HepG2 (cell line): ENCODE results near the gene PRXL2B. TPM values are rescaled to one million over a fixed set of nuclear protein-coding genes. Genes with fewer than 3 reads are reported as not detected.

Experiments used
- ATF7 ChIP-seq, 2 experiments: fragments of 450-650 bp in 1 of 2; sonication (generic) in 1 of 2; formaldehyde crosslinking in 1 of 2; IDR thresholded peaks; 2 replicates each; pipeline versions ENCODE4 v1.4.0 to v1.6.1; 2016 to 2020; ENCODE audit warnings: antibody characterized with exemption in 1 of 2, mild to moderate bottlenecking in 1 of 2, missing genetic modification reagents in 1 of 2
- JARID2 ChIP-seq: sonication (generic); formaldehyde crosslinking; IDR thresholded peaks from 2 replicates; pipeline ENCODE4 v1.8.1; 2023; ENCODE audit warnings: missing genetic modification reagents, inconsistent platforms; ENCODE audit not compliant: insufficient replicate concordance
- MEIS1 ChIP-seq: sonication (generic); formaldehyde crosslinking; IDR thresholded peaks from 2 replicates; pipeline ENCODE4 v1.9.0; 2021; ENCODE audit warnings: mild to moderate bottlenecking, missing genetic modification reagents, moderate library complexity, borderline replicate concordance
- ZNF598 ChIP-seq: sonication (generic); formaldehyde crosslinking; IDR thresholded peaks from 2 replicates; pipeline ENCODE4 v1.5.1; 2020; ENCODE audit warnings: mild to moderate bottlenecking, missing genetic modification reagents, borderline replicate concordance
- polyA plus RNA-seq, 8 experiments: library from polyadenylated mRNA; depleted of rRNA in 3 of 8; stranded (reverse) in 7 of 8; unstranded in 1 of 8; fragments of >200 nt; fragmentation: Illumina TruSeq in 4 of 8; extraction: Trizol in 4 of 8; gene quantifications; 2 replicates each; pipeline versions ENCODE4 v1.2.1 to v1.2.3, GENCODE V29; 2011 to 2016; ENCODE audit warnings: low read depth in 4 of 8, missing spikeins in 1 of 8, mixed read lengths in 1 of 8; ENCODE audit not compliant: insufficient read depth in 1 of 8
- total RNA-seq, 5 experiments: library from RNA; depleted of rRNA; stranded (reverse); fragments of >200 nt; fragmentation: Illumina TruSeq; extraction: Trizol; gene quantifications; 2 replicates each; pipeline ENCODE4 v1.2.3, GENCODE V29; 2016; ENCODE audit warnings: low read depth in 1 of 5
- TF ChIP-seq, protein P1 (sequence below): sonication (generic); formaldehyde crosslinking; conservative IDR thresholded peaks from 2 replicates; pipeline ENCODE4 v1.8.0; 2022; ENCODE audit warnings: mild to moderate bottlenecking, moderate library complexity, missing genetic modification reagents
- TF ChIP-seq, protein P2 (sequence below): sonication (generic); formaldehyde crosslinking; IDR thresholded peaks from 2 replicates; pipeline ENCODE4 v1.4.0; 2020; ENCODE audit warnings: missing genetic modification reagents
- TF ChIP-seq, protein P3 (sequence below): sonication (generic); formaldehyde crosslinking; IDR thresholded peaks from 2 replicates; pipeline ENCODE4 v1.4.0; 2020; ENCODE audit warnings: missing genetic modification reagents, borderline replicate concordance
- TF ChIP-seq, protein P4 (sequence below): IDR thresholded peaks from 2 replicates; pipeline ENCODE4 v1.6.1; 2016; ENCODE audit warnings: missing biosample characterization, missing genetic modification reagents, low read depth
- TF ChIP-seq, protein P5 (sequence below): sonication (generic); formaldehyde crosslinking; IDR thresholded peaks from 2 replicates; pipeline ENCODE4 v1.8.1; 2023; ENCODE audit warnings: missing genetic modification reagents, inconsistent platforms, borderline replicate concordance
- TF ChIP-seq, protein P6 (sequence below): sonication (generic); formaldehyde crosslinking; IDR thresholded peaks from 2 replicates; pipeline ENCODE4 v1.5.1; 2020; ENCODE audit warnings: mild to moderate bottlenecking, missing genetic modification reagents, moderate library complexity

The PRXL2B gene
- total and polyA plus RNA-seq, 2 of the 13 experiments (the other 11 are each of a cell fraction or from before 2014, with no cell fraction given), result 16.8 to 22.1 TPM

DNA sequence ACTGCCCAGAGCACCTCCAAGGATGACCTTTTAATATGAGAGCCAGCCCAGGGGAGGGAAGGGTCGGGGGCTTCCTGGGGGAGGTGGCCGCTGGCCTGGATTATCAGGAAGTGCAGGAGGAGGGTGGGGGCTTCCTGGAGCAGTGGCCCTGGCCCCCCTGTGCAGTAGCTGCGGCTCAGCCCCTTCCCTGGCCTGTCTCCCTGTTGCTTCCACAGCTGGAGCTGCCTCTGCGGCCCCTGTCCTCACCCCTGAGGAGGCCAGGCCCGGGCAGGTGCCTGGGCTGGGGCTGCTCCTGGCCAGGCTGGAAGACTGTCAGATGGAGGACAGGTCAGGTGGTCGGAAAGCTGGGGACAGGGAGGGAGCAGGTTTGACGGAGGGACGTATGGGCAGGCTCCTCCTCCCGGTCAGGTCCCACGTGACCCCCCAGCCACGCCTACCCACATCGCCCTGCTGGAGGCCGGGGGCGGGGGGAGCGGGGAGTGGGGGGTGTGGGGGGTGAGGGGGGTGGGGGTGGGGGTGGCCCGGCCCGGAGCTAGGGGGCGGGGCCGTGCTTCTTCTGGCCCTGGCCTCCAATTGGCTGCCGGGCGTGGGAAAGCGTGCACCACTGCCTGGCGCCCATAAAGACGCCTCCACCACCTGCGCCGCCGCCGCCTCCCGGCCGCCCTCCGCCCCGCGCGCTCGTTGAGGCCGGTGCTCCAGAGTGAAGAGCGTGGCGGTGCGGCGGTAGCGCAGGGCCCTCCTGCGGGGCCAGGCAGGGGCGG is 40.6 kb upstream of the PRXL2B start (continued):
- TF ChIP-seq, protein P1, sequence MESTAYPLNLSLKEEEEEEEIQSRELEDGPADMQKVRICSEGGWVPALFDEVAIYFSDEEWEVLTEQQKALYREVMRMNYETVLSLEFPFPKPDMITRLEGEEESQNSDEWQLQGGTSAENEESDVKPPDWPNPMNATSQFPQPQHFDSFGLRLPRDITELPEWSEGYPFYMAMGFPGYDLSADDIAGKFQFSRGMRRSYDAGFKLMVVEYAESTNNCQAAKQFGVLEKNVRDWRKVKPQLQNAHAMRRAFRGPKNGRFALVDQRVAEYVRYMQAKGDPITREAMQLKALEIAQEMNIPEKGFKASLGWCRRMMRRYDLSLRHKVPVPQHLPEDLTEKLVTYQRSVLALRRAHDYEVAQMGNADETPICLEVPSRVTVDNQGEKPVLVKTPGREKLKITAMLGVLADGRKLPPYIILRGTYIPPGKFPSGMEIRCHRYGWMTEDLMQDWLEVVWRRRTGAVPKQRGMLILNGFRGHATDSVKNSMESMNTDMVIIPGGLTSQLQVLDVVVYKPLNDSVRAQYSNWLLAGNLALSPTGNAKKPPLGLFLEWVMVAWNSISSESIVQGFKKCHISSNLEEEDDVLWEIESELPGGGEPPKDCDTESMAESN (CRISPR knock-in tag), result no peak
- TF ChIP-seq, protein P2, sequence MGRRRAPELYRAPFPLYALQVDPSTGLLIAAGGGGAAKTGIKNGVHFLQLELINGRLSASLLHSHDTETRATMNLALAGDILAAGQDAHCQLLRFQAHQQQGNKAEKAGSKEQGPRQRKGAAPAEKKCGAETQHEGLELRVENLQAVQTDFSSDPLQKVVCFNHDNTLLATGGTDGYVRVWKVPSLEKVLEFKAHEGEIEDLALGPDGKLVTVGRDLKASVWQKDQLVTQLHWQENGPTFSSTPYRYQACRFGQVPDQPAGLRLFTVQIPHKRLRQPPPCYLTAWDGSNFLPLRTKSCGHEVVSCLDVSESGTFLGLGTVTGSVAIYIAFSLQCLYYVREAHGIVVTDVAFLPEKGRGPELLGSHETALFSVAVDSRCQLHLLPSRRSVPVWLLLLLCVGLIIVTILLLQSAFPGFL (CRISPR knock-in tag), result no peak
- TF ChIP-seq ZNF598 (CRISPR knock-in tag) (no peak), JARID2 (CRISPR knock-in tag) (no peak), MEIS1 (CRISPR knock-in tag) (no peak), ATF7 (IDR thresholded peaks at IDR 0.05) (no peak), ATF7 (CRISPR knock-in tag; IDR thresholded peaks at IDR 0.05) (no peak)
- TF ChIP-seq, protein P3, sequence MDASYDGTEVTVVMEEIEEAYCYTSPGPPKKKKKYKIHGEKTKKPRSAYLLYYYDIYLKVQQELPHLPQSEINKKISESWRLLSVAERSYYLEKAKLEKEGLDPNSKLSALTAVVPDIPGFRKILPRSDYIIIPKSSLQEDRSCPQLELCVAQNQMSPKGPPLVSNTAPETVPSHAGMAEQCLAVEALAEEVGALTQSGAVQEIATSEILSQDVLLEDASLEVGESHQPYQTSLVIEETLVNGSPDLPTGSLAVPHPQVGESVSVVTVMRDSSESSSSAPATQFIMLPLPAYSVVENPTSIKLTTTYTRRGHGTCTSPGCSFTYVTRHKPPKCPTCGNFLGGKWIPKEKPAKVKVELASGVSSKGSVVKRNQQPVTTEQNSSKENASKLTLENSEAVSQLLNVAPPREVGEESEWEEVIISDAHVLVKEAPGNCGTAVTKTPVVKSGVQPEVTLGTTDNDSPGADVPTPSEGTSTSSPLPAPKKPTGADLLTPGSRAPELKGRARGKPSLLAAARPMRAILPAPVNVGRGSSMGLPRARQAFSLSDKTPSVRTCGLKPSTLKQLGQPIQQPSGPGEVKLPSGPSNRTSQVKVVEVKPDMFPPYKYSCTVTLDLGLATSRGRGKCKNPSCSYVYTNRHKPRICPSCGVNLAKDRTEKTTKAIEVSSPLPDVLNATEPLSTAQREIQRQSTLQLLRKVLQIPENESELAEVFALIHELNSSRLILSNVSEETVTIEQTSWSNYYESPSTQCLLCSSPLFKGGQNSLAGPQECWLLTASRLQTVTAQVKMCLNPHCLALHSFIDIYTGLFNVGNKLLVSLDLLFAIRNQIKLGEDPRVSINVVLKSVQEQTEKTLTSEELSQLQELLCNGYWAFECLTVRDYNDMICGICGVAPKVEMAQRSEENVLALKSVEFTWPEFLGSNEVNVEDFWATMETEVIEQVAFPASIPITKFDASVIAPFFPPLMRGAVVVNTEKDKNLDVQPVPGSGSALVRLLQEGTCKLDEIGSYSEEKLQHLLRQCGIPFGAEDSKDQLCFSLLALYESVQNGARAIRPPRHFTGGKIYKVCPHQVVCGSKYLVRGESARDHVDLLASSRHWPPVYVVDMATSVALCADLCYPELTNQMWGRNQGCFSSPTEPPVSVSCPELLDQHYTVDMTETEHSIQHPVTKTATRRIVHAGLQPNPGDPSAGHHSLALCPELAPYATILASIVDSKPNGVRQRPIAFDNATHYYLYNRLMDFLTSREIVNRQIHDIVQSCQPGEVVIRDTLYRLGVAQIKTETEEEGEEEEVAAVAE (CRISPR knock-in tag), result no peak
- TF ChIP-seq, protein P4, sequence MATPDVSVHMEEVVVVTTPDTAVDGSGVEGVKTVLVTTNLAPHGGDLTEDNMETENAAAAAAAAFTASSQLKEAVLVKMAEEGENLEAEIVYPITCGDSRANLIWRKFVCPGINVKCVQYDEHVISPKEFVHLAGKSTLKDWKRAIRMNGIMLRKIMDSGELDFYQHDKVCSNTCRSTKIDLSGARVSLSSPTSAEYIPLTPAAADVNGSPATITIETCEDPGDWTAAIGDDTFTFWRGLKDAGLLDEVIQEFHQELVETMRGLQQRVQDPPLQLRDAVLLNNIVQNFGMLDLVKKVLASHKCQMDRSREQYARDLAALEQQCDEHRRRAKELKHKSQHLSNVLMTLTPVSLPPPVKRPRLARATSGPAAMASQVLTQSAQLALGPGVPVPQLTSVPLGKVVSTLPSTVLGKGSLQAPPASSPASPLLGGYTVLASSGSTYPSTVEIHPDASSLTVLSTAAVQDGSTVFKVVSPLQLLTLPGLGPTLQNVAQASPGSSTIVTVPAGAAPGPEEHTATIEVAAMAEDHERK (CRISPR knock-in tag), result no peak
- TF ChIP-seq, protein P5, sequence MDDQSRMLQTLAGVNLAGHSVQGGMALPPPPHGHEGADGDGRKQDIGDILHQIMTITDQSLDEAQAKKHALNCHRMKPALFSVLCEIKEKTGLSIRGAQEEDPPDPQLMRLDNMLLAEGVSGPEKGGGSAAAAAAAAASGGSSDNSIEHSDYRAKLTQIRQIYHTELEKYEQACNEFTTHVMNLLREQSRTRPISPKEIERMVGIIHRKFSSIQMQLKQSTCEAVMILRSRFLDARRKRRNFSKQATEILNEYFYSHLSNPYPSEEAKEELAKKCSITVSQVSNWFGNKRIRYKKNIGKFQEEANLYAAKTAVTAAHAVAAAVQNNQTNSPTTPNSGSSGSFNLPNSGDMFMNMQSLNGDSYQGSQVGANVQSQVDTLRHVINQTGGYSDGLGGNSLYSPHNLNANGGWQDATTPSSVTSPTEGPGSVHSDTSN, result no peak
- TF ChIP-seq, protein P6, sequence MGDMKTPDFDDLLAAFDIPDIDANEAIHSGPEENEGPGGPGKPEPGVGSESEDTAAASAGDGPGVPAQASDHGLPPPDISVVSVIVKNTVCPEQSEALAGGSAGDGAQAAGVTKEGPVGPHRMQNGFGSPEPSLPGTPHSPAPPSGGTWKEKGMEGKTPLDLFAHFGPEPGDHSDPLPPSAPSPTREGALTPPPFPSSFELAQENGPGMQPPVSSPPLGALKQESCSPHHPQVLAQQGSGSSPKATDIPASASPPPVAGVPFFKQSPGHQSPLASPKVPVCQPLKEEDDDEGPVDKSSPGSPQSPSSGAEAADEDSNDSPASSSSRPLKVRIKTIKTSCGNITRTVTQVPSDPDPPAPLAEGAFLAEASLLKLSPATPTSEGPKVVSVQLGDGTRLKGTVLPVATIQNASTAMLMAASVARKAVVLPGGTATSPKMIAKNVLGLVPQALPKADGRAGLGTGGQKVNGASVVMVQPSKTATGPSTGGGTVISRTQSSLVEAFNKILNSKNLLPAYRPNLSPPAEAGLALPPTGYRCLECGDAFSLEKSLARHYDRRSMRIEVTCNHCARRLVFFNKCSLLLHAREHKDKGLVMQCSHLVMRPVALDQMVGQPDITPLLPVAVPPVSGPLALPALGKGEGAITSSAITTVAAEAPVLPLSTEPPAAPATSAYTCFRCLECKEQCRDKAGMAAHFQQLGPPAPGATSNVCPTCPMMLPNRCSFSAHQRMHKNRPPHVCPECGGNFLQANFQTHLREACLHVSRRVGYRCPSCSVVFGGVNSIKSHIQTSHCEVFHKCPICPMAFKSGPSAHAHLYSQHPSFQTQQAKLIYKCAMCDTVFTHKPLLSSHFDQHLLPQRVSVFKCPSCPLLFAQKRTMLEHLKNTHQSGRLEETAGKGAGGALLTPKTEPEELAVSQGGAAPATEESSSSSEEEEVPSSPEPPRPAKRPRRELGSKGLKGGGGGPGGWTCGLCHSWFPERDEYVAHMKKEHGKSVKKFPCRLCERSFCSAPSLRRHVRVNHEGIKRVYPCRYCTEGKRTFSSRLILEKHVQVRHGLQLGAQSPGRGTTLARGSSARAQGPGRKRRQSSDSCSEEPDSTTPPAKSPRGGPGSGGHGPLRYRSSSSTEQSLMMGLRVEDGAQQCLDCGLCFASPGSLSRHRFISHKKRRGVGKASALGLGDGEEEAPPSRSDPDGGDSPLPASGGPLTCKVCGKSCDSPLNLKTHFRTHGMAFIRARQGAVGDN, result 0 out of 2 replicates have a peak, but pooled peaks have one; percentile 74
